Activated naive CD4-positive, alpha-beta T cell treated with anti-CD3 and anti-CD28 coated beads, Interleukin-2, amount 10 ng/mL, durations not matched to agents 7 days and 5 days (primary cell): ENCODE measurements around the gene DOK6.

Experiments
- CTCF ChIA-PET: fragments of 350-600 bp; sonication (Branson Sonifier 250); formaldehyde crosslinking; loops from one replicate; lab custom pipeline; 2021; ENCODE audit warnings: antibody characterized with exemption; lab: Charles Lee
- DNase-seq: peaks from one replicate; pipeline ENCODE4 v3.0.0-alpha.2; 2020
- H3K27ac Mint-ChIP-seq: one replicate; pipeline ENCODE4 v1.8.0; 2021; ENCODE audit warnings: mild to moderate bottlenecking, moderate library complexity, mixed read lengths
- H3K27me3 Mint-ChIP-seq: one replicate; pipeline ENCODE4 v1.8.0; 2021; ENCODE audit warnings: mild to moderate bottlenecking, mixed read lengths
- H3K36me3 Mint-ChIP-seq: one replicate; pipeline ENCODE4 v1.8.0; 2021; ENCODE audit warnings: mixed read lengths
- H3K4me1 Mint-ChIP-seq: one replicate; pipeline ENCODE4 v1.8.0; 2021; ENCODE audit warnings: mixed read lengths
- H3K4me3 Mint-ChIP-seq: one replicate; pipeline ENCODE4 v1.8.0; 2021; ENCODE audit warnings: mild to moderate bottlenecking, moderate library complexity, mixed read lengths
- H3K9me3 Mint-ChIP-seq: one replicate; pipeline ENCODE4 v1.8.0; 2021; ENCODE audit warnings: mixed read lengths

The DOK6 gene

DNA sequence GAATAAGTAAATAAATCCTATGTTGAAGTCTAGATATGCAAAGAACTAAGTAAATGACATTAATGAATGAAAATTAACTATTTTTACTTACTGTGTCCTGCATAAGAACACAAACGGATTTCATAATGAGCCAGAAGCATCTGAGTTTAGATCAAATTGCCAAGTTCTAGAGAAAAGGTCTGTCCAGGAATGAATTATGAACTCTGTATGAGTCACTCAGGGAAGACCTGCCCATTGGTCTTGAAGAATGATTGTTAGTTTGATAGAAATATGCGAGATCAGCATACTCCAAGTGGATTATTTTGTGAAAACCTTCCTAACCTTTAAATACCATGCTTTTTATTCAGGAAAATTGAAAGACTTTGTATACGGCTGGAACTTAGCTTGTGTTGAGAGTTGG lies 189.5 kb downstream of the DOK6 start:
- Mint-ChIP-seq H3K36me3 (no peaks in the 10 kb centered on the region), H3K4me1 (no peaks in the 10 kb centered on the region), H3K9me3 (no peaks in the 10 kb centered on the region), H3K27ac (no peak overlapping the region), H3K4me3 (no peak overlapping the region), H3K27me3 (peaks cover 6% of the 10 kb centered on the region)
- CTCF ChIA-PET, result no interaction called here
- DNase-seq, result no peak

DNA sequence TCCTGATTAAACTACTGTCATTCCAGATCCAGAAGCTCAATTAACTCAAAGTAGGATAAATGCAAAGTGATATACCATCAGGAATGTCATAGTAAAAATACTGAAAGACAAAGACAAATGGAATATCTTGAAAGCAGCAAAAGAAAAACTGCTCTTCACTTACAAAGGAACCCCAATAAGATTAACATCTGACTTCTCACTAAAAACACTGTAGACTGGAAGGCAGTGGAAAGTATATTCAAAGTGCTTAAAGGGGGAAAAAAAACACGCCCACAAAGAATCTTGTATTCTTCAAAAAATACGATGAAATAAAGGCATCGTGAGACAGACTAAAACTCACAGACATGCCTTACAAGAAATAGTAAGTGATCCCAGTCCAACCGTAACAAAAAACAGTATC lies 195.7 kb downstream of the DOK6 start:
- DNase-seq, result no peak
- no peaks in the 10 kb centered on the region for H3K4me1 Mint-ChIP-seq
- H3K27ac Mint-ChIP-seq, result no peak overlapping the region
- no peaks in the 10 kb centered on the region for H3K36me3 Mint-ChIP-seq
- H3K9me3 Mint-ChIP-seq, result no peaks in the 10 kb centered on the region
- H3K4me3 Mint-ChIP-seq, result no peak overlapping the region
- CTCF ChIA-PET, result no interaction called here
- H3K27me3 Mint-ChIP-seq, result no peaks in the 10 kb centered on the region

DNA sequence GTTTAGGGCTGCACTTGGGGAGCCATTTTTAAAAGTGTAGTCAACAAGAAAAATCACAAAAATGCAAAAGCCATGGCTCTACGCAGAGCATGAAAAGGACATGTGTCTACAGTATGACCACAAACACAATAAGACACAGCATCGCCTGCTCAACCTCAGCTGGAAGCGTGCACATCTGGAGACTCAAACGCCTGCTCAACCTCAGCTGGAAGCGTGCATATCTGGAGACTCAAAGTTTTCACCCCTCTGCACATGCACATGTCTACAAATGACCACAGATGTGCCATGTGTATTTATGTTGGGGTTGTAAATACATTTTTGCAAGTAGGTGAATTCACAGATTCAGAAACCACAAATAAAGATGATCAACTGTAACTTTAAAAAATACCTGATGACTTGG lies 196.9 kb downstream of the DOK6 start:
- H3K4me3 Mint-ChIP-seq, result no peak overlapping the region
- CTCF ChIA-PET, result no interaction called here

DNA sequence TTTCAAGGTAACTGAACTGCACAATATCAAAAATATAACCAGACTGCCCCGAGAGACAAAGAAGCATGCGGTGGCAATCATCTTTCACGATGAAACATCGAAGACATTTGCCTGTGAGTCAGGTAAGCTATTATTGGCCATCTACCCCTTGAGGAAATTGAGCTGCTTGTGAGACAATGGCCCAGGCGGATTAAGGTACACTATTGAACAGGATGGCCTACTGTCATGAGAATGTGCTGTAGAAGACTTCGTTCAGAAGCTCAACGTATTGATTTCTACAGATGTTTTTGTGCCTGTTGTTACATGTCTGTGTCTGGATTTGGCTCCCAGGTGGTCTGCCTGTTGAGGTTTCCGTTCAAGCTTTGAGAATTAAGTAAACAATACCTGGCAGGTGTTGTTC lies 198.7 kb downstream of the DOK6 start:
- no peaks in the 10 kb centered on the region for H3K27me3 Mint-ChIP-seq
- no peaks in the 10 kb centered on the region for H3K4me1 Mint-ChIP-seq
- no peak overlapping the region for H3K27ac Mint-ChIP-seq
- H3K36me3 Mint-ChIP-seq, result no peaks in the 10 kb centered on the region
- CTCF ChIA-PET, result no interaction called here
- no peaks in the 10 kb centered on the region for H3K9me3 Mint-ChIP-seq
- no peak for DNase-seq
- no peak overlapping the region for H3K4me3 Mint-ChIP-seq

More for the DNA sequence above, 196.9 kb downstream of the DOK6 start:
- Mint-ChIP-seq H3K36me3 (no peaks in the 10 kb centered on the region), H3K27me3 (no peaks in the 10 kb centered on the region), H3K4me1 (no peaks in the 10 kb centered on the region), H3K9me3 (no peaks in the 10 kb centered on the region), H3K27ac (no peak overlapping the region)
- no peak for DNase-seq

DNA sequence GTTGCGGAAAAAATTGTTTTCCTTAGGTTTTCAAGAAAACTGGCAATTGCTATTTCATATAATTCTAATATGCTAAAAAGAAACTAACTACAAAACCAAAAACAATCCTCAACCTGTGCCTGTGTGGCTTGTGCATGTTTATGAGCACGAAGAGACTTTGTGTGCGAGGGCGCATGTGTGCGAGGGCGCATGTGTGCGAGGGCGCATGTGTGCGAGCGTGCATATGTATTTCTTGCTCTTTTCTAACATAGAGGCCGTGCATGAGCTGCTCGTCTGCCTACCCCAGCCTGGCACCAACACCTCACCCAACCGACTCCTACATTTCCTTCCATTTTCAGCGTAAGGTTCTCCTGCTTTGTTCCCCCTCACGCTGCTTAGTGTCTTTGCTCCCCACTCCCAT lies 211.6 kb downstream of the DOK6 start:
- H3K4me3 Mint-ChIP-seq, result no peak overlapping the region

DNA sequence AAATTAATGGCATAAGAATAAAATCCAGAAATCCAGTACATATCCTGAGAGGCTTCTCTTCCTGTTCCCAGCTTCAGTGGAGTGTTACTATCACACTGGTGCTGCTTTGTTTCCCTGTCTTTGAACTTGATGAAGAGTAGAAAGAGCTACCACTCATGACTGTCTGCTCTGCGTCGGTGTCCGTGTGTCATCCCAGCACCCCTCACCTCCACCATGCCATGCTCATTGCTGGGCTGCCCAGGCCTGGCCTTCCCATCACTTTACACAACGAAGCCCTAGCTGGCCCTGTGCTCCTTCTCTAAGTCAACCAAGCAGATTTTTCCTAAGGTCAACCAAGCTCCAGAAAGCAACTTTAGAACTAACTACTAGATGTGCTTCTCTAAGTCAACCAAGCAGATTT lies 215.4 kb downstream of the DOK6 start:
- Mint-ChIP-seq H3K4me3 (no peak overlapping the region), H3K27ac (no peak overlapping the region)
- CTCF ChIA-PET, result no interaction called here

More for the DNA sequence above, 211.6 kb downstream of the DOK6 start:
- no peaks in the 10 kb centered on the region for H3K4me1 Mint-ChIP-seq
- peaks cover 8% of the 10 kb centered on the region for H3K27me3 Mint-ChIP-seq
- DNase-seq, result no peak
- CTCF ChIA-PET, result no interaction called here
- H3K9me3 Mint-ChIP-seq, result no peaks in the 10 kb centered on the region
- no peaks in the 10 kb centered on the region for H3K36me3 Mint-ChIP-seq
- no peak overlapping the region for H3K27ac Mint-ChIP-seq

DNA sequence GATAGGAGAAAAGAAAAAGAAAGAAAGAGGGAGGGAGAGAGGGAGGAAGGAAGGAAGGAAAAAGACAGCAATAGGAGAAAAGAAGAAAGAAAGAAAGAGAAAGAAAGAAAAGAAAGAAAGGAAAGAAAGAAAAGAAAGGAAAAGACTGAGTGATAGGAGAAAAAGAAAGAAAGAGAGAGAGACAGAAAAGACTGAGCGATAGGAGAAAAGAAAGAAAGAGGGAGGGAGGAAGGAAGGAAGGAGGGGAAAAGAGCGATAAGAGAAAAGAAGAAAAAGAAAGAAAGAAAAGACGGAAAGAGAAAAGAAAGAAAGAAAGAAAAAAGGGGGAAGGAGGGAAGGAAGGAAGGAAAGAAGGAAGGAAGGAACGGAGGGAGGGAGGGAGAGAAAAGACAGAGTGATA lies 216.7 kb downstream of the DOK6 start:
- H3K4me3 Mint-ChIP-seq, result no peak overlapping the region
- no peaks in the 10 kb centered on the region for H3K4me1 Mint-ChIP-seq
- CTCF ChIA-PET, result no interaction called here
- no peaks in the 10 kb centered on the region for H3K9me3 Mint-ChIP-seq
- H3K36me3 Mint-ChIP-seq, result no peaks in the 10 kb centered on the region
- no peak overlapping the region for H3K27ac Mint-ChIP-seq
- DNase-seq, result no peak
- peaks cover 12% of the 10 kb centered on the region for H3K27me3 Mint-ChIP-seq

More for the DNA sequence above, 215.4 kb downstream of the DOK6 start:
- Mint-ChIP-seq H3K36me3 (no peaks in the 10 kb centered on the region), H3K4me1 (no peaks in the 10 kb centered on the region), H3K27me3 (peaks cover 12% of the 10 kb centered on the region), H3K9me3 (no peaks in the 10 kb centered on the region)
- no peak for DNase-seq

DNA sequence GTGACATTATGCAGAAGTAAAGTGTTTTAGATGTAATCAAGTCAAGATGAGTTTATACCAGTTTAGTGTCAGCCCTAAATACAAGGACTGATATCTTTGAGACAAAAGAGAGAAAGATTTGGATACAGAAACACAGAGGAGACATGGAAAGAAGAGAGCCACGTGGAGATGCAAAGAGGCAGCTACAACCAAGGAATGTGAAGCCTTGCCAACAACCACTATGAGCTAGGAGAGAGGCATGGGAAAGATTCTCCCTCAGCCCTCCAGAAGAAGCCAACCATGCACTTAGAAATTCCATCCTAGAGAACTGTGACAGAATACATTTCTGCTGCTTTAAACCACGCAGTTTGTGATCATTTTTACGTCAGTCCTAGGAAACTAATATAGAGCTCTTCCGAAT lies 217.2 kb downstream of the DOK6 start:
- CTCF ChIA-PET, result no interaction called here
- DNase-seq, result no peak
- H3K9me3 Mint-ChIP-seq, result no peaks in the 10 kb centered on the region
- H3K4me3 Mint-ChIP-seq, result no peak overlapping the region
- no peaks in the 10 kb centered on the region for H3K36me3 Mint-ChIP-seq
- H3K27ac Mint-ChIP-seq, result no peak overlapping the region
- no peaks in the 10 kb centered on the region for H3K4me1 Mint-ChIP-seq
- peaks cover 12% of the 10 kb centered on the region for H3K27me3 Mint-ChIP-seq

DNA sequence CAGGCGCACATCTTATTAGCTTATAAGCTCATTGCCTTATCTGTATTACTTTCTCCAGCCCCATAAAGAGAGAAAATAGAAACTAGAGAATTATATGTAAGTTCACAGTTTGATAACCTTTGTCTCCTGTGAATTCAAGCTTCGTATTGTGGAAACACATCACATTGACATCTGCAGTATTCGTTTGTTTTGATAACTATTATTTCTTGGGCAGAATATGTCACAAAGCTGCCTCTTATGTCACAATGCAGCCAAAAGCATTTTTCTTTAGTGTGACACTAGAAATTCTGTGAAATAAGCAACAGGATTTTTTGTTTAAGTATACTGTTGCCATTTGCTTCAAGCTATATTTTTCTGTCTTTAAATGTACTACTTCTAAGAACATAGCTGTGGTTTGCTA lies 221.5 kb downstream of the DOK6 start:
- no peaks in the 10 kb centered on the region for H3K9me3 Mint-ChIP-seq
- H3K27ac Mint-ChIP-seq, result no peak overlapping the region
- H3K36me3 Mint-ChIP-seq, result no peaks in the 10 kb centered on the region
- peaks cover 5% of the 10 kb centered on the region for H3K27me3 Mint-ChIP-seq
- DNase-seq, result no peak
- H3K4me1 Mint-ChIP-seq, result no peaks in the 10 kb centered on the region
- no peak overlapping the region for H3K4me3 Mint-ChIP-seq
- CTCF ChIA-PET, result no interaction called here

DNA sequence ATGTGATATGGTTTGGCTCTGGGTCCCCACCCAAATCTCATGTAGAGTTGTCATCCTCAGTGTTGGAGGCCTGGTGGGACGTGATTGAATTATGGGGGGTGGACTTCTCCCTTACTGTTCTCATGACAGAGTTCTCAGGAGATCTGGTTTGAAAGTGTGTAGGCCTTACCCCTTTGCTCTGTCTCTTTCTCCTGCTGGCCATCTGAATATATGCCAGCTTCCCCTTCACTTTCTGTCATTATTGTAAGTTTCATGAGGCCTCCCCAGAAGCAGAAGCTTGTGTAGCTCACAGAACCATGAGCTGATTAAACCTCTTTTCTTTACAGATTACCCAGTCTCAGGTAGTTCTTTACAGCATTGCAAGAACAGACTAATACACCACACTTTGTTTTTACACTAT lies 222.3 kb downstream of the DOK6 start:
- H3K27me3 Mint-ChIP-seq, result no peaks in the 10 kb centered on the region
- H3K27ac Mint-ChIP-seq, result no peak overlapping the region
- no peak overlapping the region for H3K4me3 Mint-ChIP-seq
- DNase-seq, result no peak
- no peaks in the 10 kb centered on the region for H3K4me1 Mint-ChIP-seq
- H3K36me3 Mint-ChIP-seq, result no peaks in the 10 kb centered on the region
- CTCF ChIA-PET, result no interaction called here
- no peaks in the 10 kb centered on the region for H3K9me3 Mint-ChIP-seq

DNA sequence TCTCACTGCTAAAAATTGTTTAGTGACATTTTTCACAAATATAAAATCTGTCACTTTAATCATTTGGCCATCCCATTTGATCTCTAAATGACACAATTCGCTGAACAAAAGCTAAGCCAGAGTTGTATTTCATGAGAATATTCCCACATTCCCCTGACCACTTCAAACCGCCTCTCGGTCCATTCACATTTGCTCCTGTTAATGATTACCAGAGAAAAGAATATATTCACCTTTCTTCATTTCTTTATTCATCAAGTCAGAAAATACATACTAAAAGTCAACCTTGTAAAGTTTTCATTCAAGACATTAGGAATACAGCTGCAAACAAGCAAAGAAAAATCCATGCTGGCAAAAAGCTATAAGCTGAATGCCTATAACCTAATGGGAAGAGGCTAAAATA lies 225.5 kb downstream of the DOK6 start:
- no peaks in the 10 kb centered on the region for H3K36me3 Mint-ChIP-seq
- H3K9me3 Mint-ChIP-seq, result no peaks in the 10 kb centered on the region
- no peak for DNase-seq
- H3K27me3 Mint-ChIP-seq, result no peaks in the 10 kb centered on the region
- H3K4me3 Mint-ChIP-seq, result no peak overlapping the region
- no peak overlapping the region for H3K27ac Mint-ChIP-seq
- CTCF ChIA-PET, result no interaction called here
- no peaks in the 10 kb centered on the region for H3K4me1 Mint-ChIP-seq

DNA sequence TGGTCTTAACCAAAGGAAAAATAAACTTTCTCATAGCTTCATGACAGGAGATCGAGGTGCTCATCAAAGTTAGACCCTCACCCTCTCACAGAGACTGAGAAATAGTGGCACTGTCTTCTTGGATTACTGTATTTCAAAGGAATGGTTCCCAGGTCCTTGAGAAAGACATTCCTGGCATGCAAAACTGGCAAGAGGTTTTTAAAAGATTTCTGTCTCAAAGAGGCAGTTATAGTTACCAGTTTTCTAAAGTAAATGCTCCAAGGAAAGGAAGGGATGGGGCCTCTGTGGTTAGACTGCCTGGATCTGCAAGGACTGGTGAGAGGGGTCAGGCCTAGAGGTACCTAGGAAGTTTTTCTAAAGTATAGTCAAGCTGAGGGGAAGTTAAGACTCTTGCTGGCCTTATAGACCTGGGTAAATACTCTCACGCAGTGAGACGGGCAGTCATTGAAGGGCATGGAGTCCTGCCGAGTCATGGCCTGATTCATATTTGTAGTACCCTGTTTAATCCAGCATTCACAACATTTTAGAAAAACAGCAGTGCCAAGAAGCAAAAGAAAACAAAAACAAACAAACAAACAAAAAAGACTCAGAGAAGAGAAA lies 226.1 kb downstream of the DOK6 start:
- Mint-ChIP-seq H3K4me3 (no peak overlapping the region), H3K36me3 (no peaks in the 10 kb centered on the region), H3K27ac (no peak overlapping the region), H3K9me3 (no peaks in the 10 kb centered on the region), H3K27me3 (no peaks in the 10 kb centered on the region), H3K4me1 (no peaks in the 10 kb centered on the region)
- DNase-seq, result no peak
- CTCF ChIA-PET, result no interaction called here

DNA sequence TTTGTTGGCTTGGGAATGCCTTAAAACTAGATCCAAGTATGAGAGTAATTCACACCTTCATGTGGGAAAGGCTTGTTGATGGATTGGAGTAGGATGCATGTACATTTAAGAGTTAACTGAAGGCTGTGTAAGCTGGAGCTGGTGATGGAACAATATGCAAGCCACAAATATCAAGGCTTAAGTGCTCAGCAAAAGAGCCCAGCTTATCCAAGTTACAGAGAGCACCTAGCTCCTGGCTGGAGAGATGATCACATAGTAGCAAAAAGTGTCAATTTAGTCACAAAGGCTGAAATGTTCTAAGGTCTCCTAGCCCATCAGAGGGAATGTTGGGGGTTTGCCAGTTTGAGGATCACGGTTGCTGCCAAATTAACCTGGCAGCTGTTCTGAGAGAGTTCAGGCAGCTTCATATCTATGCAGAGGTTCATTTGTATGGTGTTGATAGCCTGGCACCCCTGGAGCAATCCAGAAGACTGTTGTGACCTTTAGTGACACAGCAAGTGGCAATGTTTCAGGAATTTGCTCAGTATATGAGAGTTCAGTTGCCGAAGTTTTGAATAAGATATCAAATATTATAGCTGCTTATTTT lies 228.2 kb downstream of the DOK6 start:
- CTCF ChIA-PET, result no interaction called here
- H3K4me3 Mint-ChIP-seq, result no peak overlapping the region
- no peaks in the 10 kb centered on the region for H3K36me3 Mint-ChIP-seq
- H3K27me3 Mint-ChIP-seq, result no peaks in the 10 kb centered on the region
- no peak for DNase-seq
- H3K27ac Mint-ChIP-seq, result no peak overlapping the region
- no peaks in the 10 kb centered on the region for H3K9me3 Mint-ChIP-seq
- no peaks in the 10 kb centered on the region for H3K4me1 Mint-ChIP-seq

DNA sequence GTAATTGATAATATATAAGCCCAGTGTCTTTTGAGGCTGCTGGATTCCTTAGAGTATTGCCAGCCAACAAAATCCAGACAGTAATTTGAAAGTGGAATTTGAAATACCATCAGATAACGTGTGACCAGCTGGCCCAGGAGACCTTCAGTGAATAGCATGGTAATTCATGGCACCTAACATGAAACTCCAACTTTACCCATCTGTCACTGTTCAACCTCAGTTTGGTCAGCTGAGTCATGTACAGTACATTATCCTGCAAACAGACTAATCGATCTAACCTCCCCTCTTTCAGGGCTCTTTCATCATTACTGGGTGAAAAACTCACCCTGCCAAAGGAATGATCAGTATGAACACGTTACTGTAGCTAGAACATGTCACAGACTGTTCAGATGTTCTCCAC lies 230.6 kb downstream of the DOK6 start:
- Mint-ChIP-seq H3K27ac (no peak overlapping the region), H3K36me3 (no peaks in the 10 kb centered on the region), H3K27me3 (peaks cover 4% of the 10 kb centered on the region), H3K4me1 (no peaks in the 10 kb centered on the region), H3K9me3 (no peaks in the 10 kb centered on the region), H3K4me3 (no peak overlapping the region)
- CTCF ChIA-PET, result no interaction called here
- no peak for DNase-seq

DNA sequence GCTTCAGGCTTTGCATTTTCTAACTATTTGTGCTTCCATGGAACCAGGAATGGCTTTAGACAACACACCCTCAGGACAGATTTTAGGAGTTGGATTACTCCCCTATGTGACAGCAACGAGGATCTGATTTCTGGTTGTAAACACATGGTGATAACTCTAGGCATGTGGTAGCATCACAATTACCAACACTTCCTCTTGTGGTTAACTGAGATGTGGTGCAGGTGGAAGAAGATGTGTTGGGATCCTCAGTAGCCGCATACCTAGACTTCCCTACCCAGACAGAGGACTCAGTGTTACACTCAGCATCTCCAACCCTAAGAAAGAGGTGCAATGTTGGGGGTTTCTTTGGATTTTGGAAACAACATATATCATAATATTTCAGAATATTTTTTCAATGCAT lies 234.8 kb downstream of the DOK6 start:
- H3K27me3 Mint-ChIP-seq, result peaks cover 4% of the 10 kb centered on the region
- no peak overlapping the region for H3K27ac Mint-ChIP-seq
- H3K9me3 Mint-ChIP-seq, result no peaks in the 10 kb centered on the region
- DNase-seq, result no peak
- H3K36me3 Mint-ChIP-seq, result no peaks in the 10 kb centered on the region
- no peak overlapping the region for H3K4me3 Mint-ChIP-seq
- no peaks in the 10 kb centered on the region for H3K4me1 Mint-ChIP-seq
- CTCF ChIA-PET, result no interaction called here
